ENCODE data around the gene C1orf21.
"Not testable (repeated sequence)": the region's sequence is repeated elsewhere in the genome, so short reads cannot be mapped to it uniquely, and the experiment has no call there.

C1orf21 gene

GRCh38 chr1:184386312-184387068 is at the start of gene C1orf21:
Gene C1orf21, plus strand, starts transcription at chr1:184387029. Its CDS starts 90,481 bp downstream, at chr1:184477510.
- peak; percentile 33 for DNase-seq (ENCODE audit: low read depth)

GRCh38 chr1:184337865-184338264 is 49.0 kb upstream of the C1orf21 start:
- not testable (repeated sequence) for DNase-seq (ENCODE audit: low read depth)

- DNase-seq (ENCODE audit: low read depth): no peak
These were observed 45.8 kb upstream of the C1orf21 start for GRCh38 chr1:184340984-184341383.

GRCh38 chr1:184350573-184350972 is 36.3 kb upstream of the C1orf21 start:
- DNase-seq (ENCODE audit: low read depth): no peak

GRCh38 chr1:184351416-184351975 is 35.3 kb upstream of the C1orf21 start:
- no peak for DNase-seq (ENCODE audit: low read depth)

GRCh38 chr1:184352776-184353175 is 34.1 kb upstream of the C1orf21 start:
- no peak for DNase-seq (ENCODE audit: low read depth)

- DNase-seq (ENCODE audit: low read depth): no peak
These were observed 32.1 kb upstream of the C1orf21 start for GRCh38 chr1:184354719-184355118.

- no peak for DNase-seq (ENCODE audit: low read depth)
These were observed 29.9 kb upstream of the C1orf21 start for GRCh38 chr1:184356891-184357290.

- DNase-seq (ENCODE audit: low read depth): no peak
These were observed 28.6 kb upstream of the C1orf21 start for GRCh38 chr1:184358256-184358655.

- DNase-seq (ENCODE audit: low read depth): no peak
These were observed 26.9 kb upstream of the C1orf21 start for GRCh38 chr1:184359909-184360308.

- no peak for DNase-seq (ENCODE audit: low read depth)
These were observed 24.0 kb upstream of the C1orf21 start for GRCh38 chr1:184362876-184363275.

GRCh38 chr1:184365699-184366098 is 21.1 kb upstream of the C1orf21 start:
- DNase-seq (ENCODE audit: low read depth): no peak

- no peak for DNase-seq (ENCODE audit: low read depth)
These were observed 19.8 kb upstream of the C1orf21 start for GRCh38 chr1:184366997-184367396.

- no peak for DNase-seq (ENCODE audit: low read depth)
These were observed 19.3 kb upstream of the C1orf21 start for GRCh38 chr1:184367427-184368038.

GRCh38 chr1:184368354-184368753 is 18.5 kb upstream of the C1orf21 start:
- no peak for DNase-seq (ENCODE audit: low read depth)

- DNase-seq (ENCODE audit: low read depth): no peak
These were observed 16.0 kb upstream of the C1orf21 start for GRCh38 chr1:184370850-184371249.

GRCh38 chr1:184373155-184373554 is 13.7 kb upstream of the C1orf21 start:
- no peak for DNase-seq (ENCODE audit: low read depth)

- no peak for DNase-seq (ENCODE audit: low read depth)
These were observed 10.5 kb upstream of the C1orf21 start for GRCh38 chr1:184376369-184376768.

- DNase-seq (ENCODE audit: low read depth): no peak
These were observed 7.6 kb upstream of the C1orf21 start for GRCh38 chr1:184379111-184379752.

GRCh38 chr1:184380468-184380867 is 6.4 kb upstream of the C1orf21 start:
- no peak for DNase-seq (ENCODE audit: low read depth)

GRCh38 chr1:184383772-184384323 is 3.0 kb upstream of the C1orf21 start:
- no peak for DNase-seq (ENCODE audit: low read depth)

GRCh38 chr1:184385865-184386311 is 941 bp upstream of the C1orf21 start:
- DNase-seq (ENCODE audit: low read depth): no peak

All from stimulated activated CD8-positive, alpha-beta memory T cell treated with anti-CD3 and anti-CD28 coated beads, Interleukin-12 subunit alpha, Interleukin-12 subunit beta, amount 100 ng/mL, for 1 hour (primary cell).